HEK293 (cell line): ENCODE data around the gene INHA.

ENCODE experiments used
- CTCF ChIA-PET: fragments of 350-600 bp; formaldehyde crosslinking; extraction: SDS; loops from one replicate; lab custom pipeline; 2021; ENCODE audit warnings: antibody characterized with exemption; lab: Yijun Ruan, JAX
- POLR2A ChIA-PET: fragments of 300-600 bp; formaldehyde crosslinking; extraction: SDS; loops from one replicate; lab custom pipeline; 2020; ENCODE audit warnings: antibody characterized with exemption, inconsistent platforms; lab: Yijun Ruan, JAX
- H3K27ac ChIP-seq: fragments of 200-500 bp; sonication (Bioruptor generic); 2 replicates; pipeline ENCODE4 v1.5.1; 2014; ENCODE audit warnings: low read depth, low read length, control low read depth, inconsistent platforms; ENCODE audit errors: extremely low read depth
- H3K36me3 ChIP-seq, 2 experiments: fragments of 200-500 bp in 1 of 2; sonication (Bioruptor generic) in 1 of 2; 1 replicate in 1 of 2; 2 replicates in 1 of 2; pipeline ENCODE4 v1.5.1; 2014 to 2017; ENCODE audit warnings: inconsistent platforms in 2 of 2, low read length in 2 of 2; ENCODE audit not compliant: control insufficient read depth in 2 of 2, insufficient read depth in 1 of 2
- H3K4me1 ChIP-seq: fragments of 200-500 bp; sonication (Bioruptor generic); 2 replicates; pipeline ENCODE4 v1.5.1; 2014; ENCODE audit warnings: mild to moderate bottlenecking, low read length, inconsistent platforms; ENCODE audit not compliant: control insufficient read depth, insufficient read depth
- H3K4me3 ChIP-seq: 2 replicates; pipeline ENCODE4 v1.5.1; 2011; ENCODE audit warnings: low read depth, mild to moderate bottlenecking, control low read depth, low read length, moderate library complexity
- H3K9me3 ChIP-seq: fragments of 200-500 bp; sonication (Bioruptor generic); 2 replicates; pipeline ENCODE4 v1.5.1; 2014; ENCODE audit warnings: low read depth, low read length, inconsistent platforms; ENCODE audit not compliant: control insufficient read depth, insufficient read depth
- FEZF1 ChIP-seq: fragments of 450-650 bp; formaldehyde crosslinking; IDR thresholded peaks from 2 replicates; pipeline ENCODE4 v1.5.1; 2016; ENCODE audit warnings: missing biosample characterization, missing genetic modification characterization
- KLF1 ChIP-seq: fragments of 450-650 bp; formaldehyde crosslinking; IDR thresholded peaks from 2 replicates; pipeline ENCODE4 v1.5.1; 2016; ENCODE audit warnings: missing biosample characterization, missing genetic modification characterization
- KLF9 ChIP-seq: fragments of 450-650 bp; formaldehyde crosslinking; IDR thresholded peaks from 2 replicates; pipeline ENCODE4 v1.5.1; 2016; ENCODE audit warnings: missing biosample characterization, missing genetic modification characterization, low read depth
- MZF1 ChIP-seq: fragments of 450-650 bp; formaldehyde crosslinking; IDR thresholded peaks from 2 replicates; pipeline ENCODE4 v1.5.1; 2017; ENCODE audit warnings: missing biosample characterization, missing genetic modification characterization, borderline replicate concordance
- PRDM6 ChIP-seq: fragments of 450-650 bp; formaldehyde crosslinking; IDR thresholded peaks from 2 replicates; pipeline ENCODE4 v1.5.1; 2017; ENCODE audit warnings: missing biosample characterization, missing genetic modification characterization
- REST ChIP-seq: fragments of 450-650 bp; formaldehyde crosslinking; IDR thresholded peaks from 2 replicates; pipeline ENCODE4 v1.5.1; 2016; ENCODE audit warnings: missing biosample characterization, missing genetic modification characterization
- SP7 ChIP-seq: fragments of 450-650 bp; formaldehyde crosslinking; IDR thresholded peaks from 2 replicates; pipeline ENCODE4 v1.5.1; 2016; ENCODE audit warnings: missing biosample characterization, missing genetic modification characterization
- ZNF2 ChIP-seq: fragments of 450-650 bp; formaldehyde crosslinking; IDR thresholded peaks from 2 replicates; pipeline ENCODE4 v1.5.1; 2016; ENCODE audit warnings: missing biosample characterization, missing genetic modification characterization
- ZNF37A ChIP-seq: fragments of 450-650 bp; IDR thresholded peaks from 2 replicates; pipeline ENCODE4 v1.5.1; 2018; ENCODE audit warnings: missing biosample characterization, missing genetic modification characterization
- TF ChIP-seq, protein P1 (sequence below): fragments of 450-650 bp; formaldehyde crosslinking; IDR thresholded peaks from 2 replicates; pipeline ENCODE4 v1.5.1; 2016; ENCODE audit warnings: missing biosample characterization, missing genetic modification characterization, borderline replicate concordance
- TF ChIP-seq, protein P2 (sequence below): fragments of 450-650 bp; formaldehyde crosslinking; IDR thresholded peaks from 2 replicates; pipeline ENCODE4 v1.5.1; 2016; ENCODE audit warnings: missing biosample characterization, missing genetic modification characterization

Gene INHA

GRCh38 chr2:219612577-219613286 is 40.6 kb downstream of the INHA start (continued):
- TF ChIP-seq, protein P1, sequence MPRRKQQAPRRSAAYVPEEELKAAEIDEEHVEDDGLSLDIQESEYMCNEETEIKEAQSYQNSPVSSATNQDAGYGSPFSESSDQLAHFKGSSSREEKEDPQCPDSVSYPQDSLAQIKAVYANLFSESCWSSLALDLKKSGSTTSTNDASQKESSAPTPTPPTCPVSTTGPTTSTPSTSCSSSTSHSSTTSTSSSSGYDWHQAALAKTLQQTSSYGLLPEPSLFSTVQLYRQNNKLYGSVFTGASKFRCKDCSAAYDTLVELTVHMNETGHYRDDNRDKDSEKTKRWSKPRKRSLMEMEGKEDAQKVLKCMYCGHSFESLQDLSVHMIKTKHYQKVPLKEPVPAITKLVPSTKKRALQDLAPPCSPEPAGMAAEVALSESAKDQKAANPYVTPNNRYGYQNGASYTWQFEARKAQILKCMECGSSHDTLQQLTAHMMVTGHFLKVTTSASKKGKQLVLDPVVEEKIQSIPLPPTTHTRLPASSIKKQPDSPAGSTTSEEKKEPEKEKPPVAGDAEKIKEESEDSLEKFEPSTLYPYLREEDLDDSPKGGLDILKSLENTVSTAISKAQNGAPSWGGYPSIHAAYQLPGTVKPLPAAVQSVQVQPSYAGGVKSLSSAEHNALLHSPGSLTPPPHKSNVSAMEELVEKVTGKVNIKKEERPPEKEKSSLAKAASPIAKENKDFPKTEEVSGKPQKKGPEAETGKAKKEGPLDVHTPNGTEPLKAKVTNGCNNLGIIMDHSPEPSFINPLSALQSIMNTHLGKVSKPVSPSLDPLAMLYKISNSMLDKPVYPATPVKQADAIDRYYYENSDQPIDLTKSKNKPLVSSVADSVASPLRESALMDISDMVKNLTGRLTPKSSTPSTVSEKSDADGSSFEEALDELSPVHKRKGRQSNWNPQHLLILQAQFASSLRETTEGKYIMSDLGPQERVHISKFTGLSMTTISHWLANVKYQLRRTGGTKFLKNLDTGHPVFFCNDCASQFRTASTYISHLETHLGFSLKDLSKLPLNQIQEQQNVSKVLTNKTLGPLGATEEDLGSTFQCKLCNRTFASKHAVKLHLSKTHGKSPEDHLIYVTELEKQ (tag by site-specific recombination): no peak
- TF ChIP-seq MZF1 (tag by site-specific recombination): no peak
- TF ChIP-seq KLF9: no peak
- no peak for TF ChIP-seq PRDM6 (tag by site-specific recombination)
- no peak for TF ChIP-seq ZNF2
- TF ChIP-seq, protein P2, sequence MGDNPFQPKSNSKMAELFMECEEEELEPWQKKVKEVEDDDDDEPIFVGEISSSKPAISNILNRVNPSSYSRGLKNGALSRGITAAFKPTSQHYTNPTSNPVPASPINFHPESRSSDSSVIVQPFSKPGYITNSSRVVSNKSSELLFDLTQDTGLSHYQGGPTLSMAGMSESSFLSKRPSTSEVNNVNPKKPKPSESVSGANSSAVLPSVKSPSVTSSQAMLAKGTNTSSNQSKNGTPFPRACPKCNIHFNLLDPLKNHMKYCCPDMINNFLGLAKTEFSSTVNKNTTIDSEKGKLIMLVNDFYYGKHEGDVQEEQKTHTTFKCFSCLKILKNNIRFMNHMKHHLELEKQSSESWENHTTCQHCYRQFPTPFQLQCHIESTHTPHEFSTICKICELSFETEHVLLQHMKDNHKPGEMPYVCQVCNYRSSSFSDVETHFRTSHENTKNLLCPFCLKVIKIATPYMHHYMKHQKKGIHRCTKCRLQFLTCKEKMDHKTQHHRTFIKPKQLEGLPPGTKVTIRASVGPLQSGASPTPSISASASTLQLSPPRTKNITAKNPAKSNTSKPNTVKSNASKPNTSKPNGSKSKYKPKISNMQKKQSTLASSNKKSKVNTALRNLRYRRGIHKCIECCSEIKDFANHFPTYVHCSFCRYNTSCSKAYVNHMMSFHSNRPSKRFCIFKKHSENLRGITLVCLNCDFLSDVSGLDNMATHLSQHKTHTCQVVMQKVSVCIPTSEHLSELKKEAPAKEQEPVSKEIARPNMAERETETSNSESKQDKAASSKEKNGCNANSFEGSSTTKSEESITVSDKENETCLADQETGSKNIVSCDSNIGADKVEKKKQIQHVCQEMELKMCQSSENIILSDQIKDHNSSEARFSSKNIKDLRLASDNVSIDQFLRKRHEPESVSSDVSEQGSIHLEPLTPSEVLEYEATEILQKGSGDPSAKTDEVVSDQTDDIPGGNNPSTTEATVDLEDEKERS: no peak

DNA sequence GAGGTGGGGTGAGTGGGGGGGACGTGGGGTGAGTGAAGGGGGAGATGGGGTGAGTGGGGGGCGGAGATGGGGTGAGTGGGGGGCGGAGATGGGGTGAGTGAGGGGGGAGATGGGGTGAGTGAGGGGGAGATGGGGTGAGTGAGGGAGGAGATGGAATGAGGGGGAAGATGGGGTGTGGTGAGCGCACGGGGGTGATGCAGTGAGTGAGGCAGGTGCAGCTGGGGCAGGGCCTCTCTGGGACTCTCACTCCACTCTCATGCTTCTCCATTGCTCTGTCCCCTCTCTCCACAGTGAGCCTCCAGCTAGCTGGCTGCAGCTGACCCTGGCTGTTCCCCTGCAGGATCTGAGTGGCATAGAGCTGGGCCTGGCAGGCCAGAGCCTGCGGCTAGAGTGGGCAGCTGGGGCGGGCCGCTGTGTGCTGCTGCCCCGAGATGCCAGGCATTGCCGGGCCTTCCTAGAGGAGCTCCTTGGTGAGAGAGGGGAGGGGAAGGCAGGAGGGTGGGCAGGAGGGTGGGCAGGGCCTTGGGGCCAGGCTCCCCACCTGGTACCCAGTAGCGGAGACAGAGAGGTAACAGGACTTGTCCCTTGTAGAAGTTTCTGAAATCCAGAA is 41.5 kb downstream of the INHA start:
- H3K4me3 ChIP-seq: no peak overlapping the region
- no peaks in the 10 kb centered on the region for H3K9me3 ChIP-seq
- TF ChIP-seq FEZF1 (no peak), KLF1 (tag by site-specific recombination) (no peak), REST (no peak), SP7 (tag by site-specific recombination) (no peak), ZNF37A (tag by site-specific recombination) (no peak)
- TF ChIP-seq, protein P1 (tag by site-specific recombination): no peak
- no peaks in the 10 kb centered on the region for H3K4me1 ChIP-seq
- POLR2A ChIA-PET: no interaction called here
- no peak overlapping the region for H3K27ac ChIP-seq
- peaks cover 0 to 60% of the 10 kb centered on the region in 2 experiments; a peak in 1 of 3 replicates for H3K36me3 ChIP-seq
- CTCF ChIA-PET: interaction anchor here (1.0 kb wide), 1 partner anchor 72 kb away, joined by 3 read pairs; no protein-coding TSS in a partner anchor
